Nephron (organoid): Measurements from ENCODE around the gene ADARB1.

Experiments used
- H3K27ac Mint-ChIP-seq, 3 experiments: 2 replicates each; pipeline ENCODE4 v1.8.0; 2020; ENCODE audit warnings: mixed read lengths in 3 of 3, mild to moderate bottlenecking in 2 of 3, moderate library complexity in 1 of 3
- H3K27me3 Mint-ChIP-seq: 2 replicates; pipeline ENCODE4 v1.8.0; 2021; ENCODE audit warnings: low read depth, mild to moderate bottlenecking, moderate library complexity, mixed read lengths
- H3K36me3 Mint-ChIP-seq: 2 replicates; pipeline ENCODE4 v1.8.0; 2020; ENCODE audit warnings: low read depth, mixed read lengths
- H3K4me1 Mint-ChIP-seq: 2 replicates; pipeline ENCODE4 v1.8.0; 2020; ENCODE audit warnings: mixed read lengths
- H3K4me3 Mint-ChIP-seq, 3 experiments: 2 replicates each; pipeline ENCODE4 v1.8.0; 2020; ENCODE audit warnings: mild to moderate bottlenecking in 3 of 3, mixed read lengths in 3 of 3, moderate library complexity in 2 of 3
- H3K9me3 Mint-ChIP-seq: 2 replicates; pipeline ENCODE4 v1.8.0; 2020; ENCODE audit warnings: mixed read lengths
- TF ChIP-seq, protein P1 (sequence below), 3 experiments: fragments of 200-600 bp; sonication (generic); IDR thresholded peaks; one replicate each; pipeline ENCODE4 v1.5.0; 2021; ENCODE audit warnings: antibody characterized with exemption in 3 of 3; ENCODE audit not compliant: unreplicated experiment in 3 of 3

Gene ADARB1

GRCh38 chr21:45032977-45033710 is 41.2 kb upstream of the ADARB1 start:
- Mint-ChIP-seq H3K27ac (peak overlapping the region; percentile 53 to 78 (median 70)), H3K36me3 (peaks cover 3% of the 10 kb centered on the region), H3K9me3 (peaks cover 12% of the 10 kb centered on the region), H3K27me3 (peaks cover 39% of the 10 kb centered on the region), H3K4me3 (peak overlapping the region in 2 of 3 experiments; percentile 33 to 59), H3K4me1 (peaks cover 51% of the 10 kb centered on the region)
- TF ChIP-seq, protein P1, sequence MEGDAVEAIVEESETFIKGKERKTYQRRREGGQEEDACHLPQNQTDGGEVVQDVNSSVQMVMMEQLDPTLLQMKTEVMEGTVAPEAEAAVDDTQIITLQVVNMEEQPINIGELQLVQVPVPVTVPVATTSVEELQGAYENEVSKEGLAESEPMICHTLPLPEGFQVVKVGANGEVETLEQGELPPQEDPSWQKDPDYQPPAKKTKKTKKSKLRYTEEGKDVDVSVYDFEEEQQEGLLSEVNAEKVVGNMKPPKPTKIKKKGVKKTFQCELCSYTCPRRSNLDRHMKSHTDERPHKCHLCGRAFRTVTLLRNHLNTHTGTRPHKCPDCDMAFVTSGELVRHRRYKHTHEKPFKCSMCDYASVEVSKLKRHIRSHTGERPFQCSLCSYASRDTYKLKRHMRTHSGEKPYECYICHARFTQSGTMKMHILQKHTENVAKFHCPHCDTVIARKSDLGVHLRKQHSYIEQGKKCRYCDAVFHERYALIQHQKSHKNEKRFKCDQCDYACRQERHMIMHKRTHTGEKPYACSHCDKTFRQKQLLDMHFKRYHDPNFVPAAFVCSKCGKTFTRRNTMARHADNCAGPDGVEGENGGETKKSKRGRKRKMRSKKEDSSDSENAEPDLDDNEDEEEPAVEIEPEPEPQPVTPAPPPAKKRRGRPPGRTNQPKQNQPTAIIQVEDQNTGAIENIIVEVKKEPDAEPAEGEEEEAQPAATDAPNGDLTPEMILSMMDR (IDR thresholded peaks at IDR 0.05; ENCODE audit: unreplicated experiment in 3 of 3) = no peak

GRCh38 chr21:45033791-45034555 is 40.4 kb upstream of the ADARB1 start:
- Mint-ChIP-seq H3K9me3 (peaks cover 12% of the 10 kb centered on the region), H3K4me1 (peaks cover 51% of the 10 kb centered on the region)

GRCh38 chr21:45034556-45035476 is 39.6 kb upstream of the ADARB1 start:
- Mint-ChIP-seq H3K4me3 (peak overlapping the region in 1 of 3 experiments; percentile 59), H3K36me3 (peaks cover 3% of the 10 kb centered on the region), H3K9me3 (peaks cover 12% of the 10 kb centered on the region), H3K27me3 (peaks cover 32% of the 10 kb centered on the region), H3K27ac (peak overlapping the region; percentile 53 to 78 (median 70)), H3K4me1 (peaks cover 50% of the 10 kb centered on the region)
- TF ChIP-seq, protein P1 (IDR thresholded peaks at IDR 0.05; ENCODE audit: unreplicated experiment in 3 of 3) = no peak

More at GRCh38 chr21:45033791-45034555, 40.4 kb upstream of the ADARB1 start:
- Mint-ChIP-seq H3K27me3 (peaks cover 39% of the 10 kb centered on the region), H3K4me3 (peak overlapping the region in 2 of 3 experiments; percentile 33 to 59), H3K27ac (peak overlapping the region; percentile 53 to 78 (median 70)), H3K36me3 (peaks cover 3% of the 10 kb centered on the region)
- TF ChIP-seq, protein P1 (IDR thresholded peaks at IDR 0.05; ENCODE audit: unreplicated experiment in 3 of 3) = no peak

- peaks cover 3% of the 10 kb centered on the region for H3K36me3 Mint-ChIP-seq
- H3K27ac Mint-ChIP-seq = peak overlapping the region in 1 of 3 experiments; percentile 39
These were observed 38.9 kb upstream of the ADARB1 start for GRCh38 chr21:45035477-45035848.

GRCh38 chr21:45036630-45037029 is 37.8 kb upstream of the ADARB1 start:
- Mint-ChIP-seq H3K4me3 (no peak overlapping the region), H3K36me3 (peaks cover 3% of the 10 kb centered on the region), H3K27me3 (peaks cover 26% of the 10 kb centered on the region), H3K4me1 (peaks cover 40% of the 10 kb centered on the region), H3K9me3 (peaks cover 12% of the 10 kb centered on the region), H3K27ac (no peak overlapping the region)
- TF ChIP-seq, protein P1 (IDR thresholded peaks at IDR 0.05; ENCODE audit: unreplicated experiment in 3 of 3) = no peak

More at GRCh38 chr21:45035477-45035848, 38.9 kb upstream of the ADARB1 start:
- peaks cover 12% of the 10 kb centered on the region for H3K9me3 Mint-ChIP-seq
- TF ChIP-seq, protein P1 (IDR thresholded peaks at IDR 0.05; ENCODE audit: unreplicated experiment in 3 of 3) = no peak
- H3K4me1 Mint-ChIP-seq = peaks cover 46% of the 10 kb centered on the region
- peaks cover 26% of the 10 kb centered on the region for H3K27me3 Mint-ChIP-seq
- no peak overlapping the region for H3K4me3 Mint-ChIP-seq
